ENCODE results near the gene CX3CL1. TPM values are rescaled to one million over a fixed set of nuclear protein-coding genes. Genes with fewer than 3 reads are reported as not detected.

CX3CL1 gene
- total and polyA plus RNA-seq, 2 of the 4 experiments (the other 2 are of a cell fraction), result 0.18 to 0.77 TPM

- no peak overlapping the region for H4K5ac ChIP-seq (ENCODE audit: low read depth, low read length)
- ATAC-seq (ENCODE audit: low read depth) (peak; percentile 72), DNase-seq (peak; percentile 85)
- no peak overlapping the region for H2AK5ac ChIP-seq (ENCODE audit: low read depth, low read length)
- H3K4ac ChIP-seq (ENCODE audit: low read depth, low read length), result no peak overlapping the region
- no peak overlapping the region for H2BK5ac ChIP-seq (ENCODE audit: low read depth, low read length, poor library complexity, severe bottlenecking)
- intact Hi-C loops (cut with micrococcal nuclease) (no loop called here), dilution Hi-C loops (cut with HindIII; ENCODE audit: low sequenced_read_pairs, unreplicated experiment) (no loop called here), in situ Hi-C loops (cut with MboI; ENCODE audit: low sequenced_read_pairs) (no loop called here)
- H3K14ac ChIP-seq (replicated peaks; ENCODE audit: low read depth, low read length), result no peak overlapping the region
- no peak overlapping the region for H2BK15ac ChIP-seq (ENCODE audit: low read depth, low read length)
- H3K36me3 ChIP-seq (ENCODE audit: control insufficient read depth, insufficient read depth, low read length), result no peaks in the 10 kb centered on the region
- no peak overlapping the region for H4K8ac ChIP-seq (ENCODE audit: low read depth in 2 of 2, low read length in 2 of 2)
- no peak overlapping the region for H3K4me3 ChIP-seq (ENCODE audit: insufficient read depth, low read depth, low read length)
- no peak overlapping the region for H2BK120ac ChIP-seq (ENCODE audit: low read depth, low read length)
- H3K4me2 ChIP-seq (ENCODE audit: low read depth, low read length), result peak overlapping the region; percentile 19
- TF ChIP-seq BHLHE40 (IDR thresholded peaks at IDR 0.05; ENCODE audit: low read depth, low read length) (peak; percentile 47; the same call in 1 of the 2 replicates), CTCF (conservative IDR thresholded peaks at IDR 0.05; ENCODE audit: low read depth, low read length) (no peak)
- H3K9me3 ChIP-seq (ENCODE audit: control insufficient read depth, insufficient read depth, low read length), result no peaks in the 10 kb centered on the region
- no peaks in the 10 kb centered on the region for H3K79me1 ChIP-seq (ENCODE audit: low read depth in 1 of 2, low read length in 2 of 2)
- no peak overlapping the region for H4K91ac ChIP-seq (ENCODE audit: insufficient read depth, low read depth, low read length)
- no peak overlapping the region for H3K18ac ChIP-seq (ENCODE audit: low read depth, low read length)
- H3K4me1 ChIP-seq (ENCODE audit: control insufficient read depth, insufficient read depth, low read length), result peaks cover 7% of the 10 kb centered on the region; the same call in 1 of the 2 replicates
- no CpG with 5 or more reads among the region's 5 CpGs for WGBS, 2 experiments (ENCODE audit: extremely low coverage in 2 of 2, insufficient read length in 1 of 2)
- no peak overlapping the region for H2BK20ac ChIP-seq (ENCODE audit: low read depth, low read length)
- H3K27me3 ChIP-seq (ENCODE audit: control insufficient read depth, insufficient read depth, low read length), result peaks cover 24% of the 10 kb centered on the region
- no peak overlapping the region for H3K56ac ChIP-seq (ENCODE audit: extremely low read depth, insufficient read depth, low read length)
- no peak overlapping the region for H3K23ac ChIP-seq (ENCODE audit: low read depth, low read length)
- no peaks in the 10 kb centered on the region for H3K9me1 ChIP-seq (ENCODE audit: insufficient read depth, low read length)
- H3K9ac ChIP-seq (ENCODE audit: low read depth, low read length), result no peak overlapping the region
- BruUV-seq (replicated peaks), result no TSS peak
- CTCF ChIA-PET, result interaction anchor here (0.9 kb wide), 1 partner anchor 40 kb away, joined by 3 read pairs; no protein-coding TSS in a partner anchor
- no peak overlapping the region for H2AK9ac ChIP-seq (replicated peaks; ENCODE audit: low read depth, low read length, poor library complexity)
- no peak overlapping the region for H2AFZ ChIP-seq (replicated peaks; ENCODE audit: low read length, poor library complexity)
- H3K27ac ChIP-seq (ENCODE audit: insufficient read depth, low read length), result no peak overlapping the region
- no peaks in the 10 kb centered on the region for H4K20me1 ChIP-seq (ENCODE audit: insufficient read depth, low read length)
- POLR2A ChIA-PET (ENCODE audit: unreplicated experiment), result no interaction called here
These were observed 5.0 kb downstream of the CX3CL1 start for GRCh38 chr16:57377080-57377841.
